ENCODE results near the gene NYNRIN.

GRCh38 chr14:24428628-24429394, 30.0 kb downstream of the NYNRIN start:
- TF ChIP-seq POLR2A (IDR thresholded peaks at IDR 0.05; ENCODE audit: low read depth, low read length) (no peak), TAF1 (IDR thresholded peaks at IDR 0.05; ENCODE audit: borderline replicate concordance, low read depth, low read length) (no peak)
